Measurements from ENCODE around the gene PREB.

Gene PREB

DNA sequence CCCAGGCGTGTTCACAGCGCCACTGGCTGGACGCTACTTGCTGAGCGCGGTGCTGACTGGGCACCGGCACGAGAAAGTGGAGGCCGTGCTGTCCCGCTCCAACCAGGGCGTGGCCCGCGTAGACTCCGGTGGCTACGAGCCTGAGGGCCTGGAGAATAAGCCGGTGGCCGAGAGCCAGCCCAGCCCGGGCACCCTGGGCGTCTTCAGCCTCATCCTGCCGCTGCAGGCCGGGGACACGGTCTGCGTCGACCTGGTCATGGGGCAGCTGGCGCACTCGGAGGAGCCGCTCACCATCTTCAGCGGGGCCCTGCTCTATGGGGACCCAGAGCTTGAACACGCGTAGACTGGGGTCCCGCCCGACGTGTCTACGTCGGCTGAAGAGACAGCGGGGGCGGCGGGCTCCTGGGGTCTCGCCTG, 48.8 kb downstream of the PREB start:
- no peaks in the 10 kb centered on the region for H3K9me3 ChIP-seq (ENCODE audit: insufficient read depth, low read length)
- H3K27me3 ChIP-seq (ENCODE audit: insufficient read depth, insufficient read length): peaks cover 11% of the 10 kb centered on the region
- peak overlapping the region; percentile 90 for H3K9ac ChIP-seq (ENCODE audit: insufficient read length, low read depth)
- H3K36me3 ChIP-seq (ENCODE audit: insufficient read depth, insufficient read length, low read length): no peaks in the 10 kb centered on the region
- H3K4me1 ChIP-seq (ENCODE audit: insufficient read depth, insufficient read length): peaks cover 8% of the 10 kb centered on the region
- DNase-seq (ENCODE audit: low read depth, low spot score): peak; percentile 43
- no peak for TF ChIP-seq ZNF274 (IDR thresholded peaks at IDR 0.05; ENCODE audit: low read depth, low read length)
- TF ChIP-seq SUZ12 (IDR thresholded peaks at IDR 0.05; ENCODE audit: extremely low read depth, insufficient read depth, insufficient read length): no peak
- no peak for TF ChIP-seq YY1 (IDR thresholded peaks at IDR 0.05; ENCODE audit: insufficient read depth, insufficient read length)
- peak overlapping the region; percentile 61 for H3K4me3 ChIP-seq (ENCODE audit: insufficient read length, low read depth)

- no peak for DNase-seq (ENCODE audit: low read depth, low spot score)
- Histone ChIP-seq H3K9ac (ENCODE audit: insufficient read length, low read depth) (peak overlapping the region; percentile 90), H3K4me1 (ENCODE audit: insufficient read depth, insufficient read length) (peaks cover 8% of the 10 kb centered on the region), H3K27me3 (ENCODE audit: insufficient read depth, insufficient read length) (peaks cover 11% of the 10 kb centered on the region), H3K9me3 (ENCODE audit: insufficient read depth, low read length) (no peaks in the 10 kb centered on the region), H3K4me3 (ENCODE audit: insufficient read length, low read depth) (peak overlapping the region; percentile 61), H3K36me3 (ENCODE audit: insufficient read depth, insufficient read length, low read length) (no peaks in the 10 kb centered on the region)
- TF ChIP-seq YY1 (IDR thresholded peaks at IDR 0.05; ENCODE audit: insufficient read depth, insufficient read length) (no peak), ZNF274 (IDR thresholded peaks at IDR 0.05; ENCODE audit: low read depth, low read length) (no peak), SUZ12 (IDR thresholded peaks at IDR 0.05; ENCODE audit: extremely low read depth, insufficient read depth, insufficient read length) (no peak)
These were observed 49.3 kb downstream of the PREB start for GRCh38 chr2:27085062-27085672.

DNA sequence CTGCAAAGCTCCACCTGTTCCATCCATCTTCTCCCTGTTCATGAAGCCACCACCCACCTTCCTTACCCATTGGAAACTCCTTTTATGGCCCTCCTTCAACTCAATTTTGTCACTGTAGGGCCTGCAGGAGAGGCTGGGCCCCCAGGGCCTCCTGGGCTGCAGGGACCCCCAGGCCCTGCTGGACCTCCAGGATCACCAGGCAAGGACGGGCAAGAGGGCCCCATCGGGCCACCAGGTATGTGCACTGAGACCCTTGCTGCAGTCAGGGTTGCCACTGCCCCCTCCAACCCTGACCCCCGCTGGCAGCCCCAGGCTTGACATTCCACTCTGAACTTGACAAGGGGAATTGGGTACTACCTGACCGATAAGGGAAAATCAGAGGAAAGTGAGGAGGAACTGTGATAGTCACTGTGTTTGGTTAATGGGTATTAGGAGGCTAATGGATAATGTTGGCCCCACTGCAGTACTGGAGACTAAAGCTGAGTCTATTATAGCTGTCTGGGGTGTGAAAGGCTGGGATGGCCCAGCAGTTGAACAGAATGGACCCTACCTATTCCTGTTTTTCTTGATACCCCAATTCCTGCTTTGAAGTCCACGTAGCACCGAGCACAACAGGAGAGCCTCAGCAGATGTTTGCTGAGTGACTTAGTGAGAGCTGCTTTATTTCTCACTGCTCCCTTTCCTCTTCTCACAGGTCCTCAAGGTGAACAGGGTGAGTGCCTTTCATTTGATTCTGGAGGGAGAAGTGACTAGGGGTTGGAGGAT, 50.0 kb downstream of the PREB start:
- Histone ChIP-seq H3K9me3 (ENCODE audit: insufficient read depth, low read length) (no peaks in the 10 kb centered on the region), H3K9ac (ENCODE audit: insufficient read length, low read depth) (no peak overlapping the region), H3K36me3 (ENCODE audit: insufficient read depth, insufficient read length, low read length) (no peaks in the 10 kb centered on the region), H3K27me3 (ENCODE audit: insufficient read depth, insufficient read length) (peaks cover 11% of the 10 kb centered on the region), H3K4me3 (ENCODE audit: insufficient read length, low read depth) (no peak overlapping the region), H3K4me1 (ENCODE audit: insufficient read depth, insufficient read length) (peaks cover 8% of the 10 kb centered on the region)
- TF ChIP-seq SUZ12 (IDR thresholded peaks at IDR 0.05; ENCODE audit: extremely low read depth, insufficient read depth, insufficient read length) (no peak), YY1 (IDR thresholded peaks at IDR 0.05; ENCODE audit: insufficient read depth, insufficient read length) (no peak)
- no peak for DNase-seq (ENCODE audit: low read depth, low spot score)

GRCh38 chr2:27083410-27084296, 50.8 kb downstream of the PREB start:
- no peak for DNase-seq (ENCODE audit: low read depth, low spot score)
- peaks cover 11% of the 10 kb centered on the region for H3K27me3 ChIP-seq (ENCODE audit: insufficient read depth, insufficient read length)
- TF ChIP-seq YY1 (IDR thresholded peaks at IDR 0.05; ENCODE audit: insufficient read depth, insufficient read length) (no peak), SUZ12 (IDR thresholded peaks at IDR 0.05; ENCODE audit: extremely low read depth, insufficient read depth, insufficient read length) (no peak), ZNF274 (IDR thresholded peaks at IDR 0.05; ENCODE audit: low read depth, low read length) (no peak)
- no peak overlapping the region for H3K4me3 ChIP-seq (ENCODE audit: insufficient read length, low read depth)
- peaks cover 8% of the 10 kb centered on the region for H3K4me1 ChIP-seq (ENCODE audit: insufficient read depth, insufficient read length)
- no peaks in the 10 kb centered on the region for H3K36me3 ChIP-seq (ENCODE audit: insufficient read depth, insufficient read length, low read length)
- no peaks in the 10 kb centered on the region for H3K9me3 ChIP-seq (ENCODE audit: insufficient read depth, low read length)
- H3K9ac ChIP-seq (ENCODE audit: insufficient read length, low read depth): peak overlapping the region; percentile 50

- Histone ChIP-seq H3K9ac (ENCODE audit: insufficient read length, low read depth) (peak overlapping the region; percentile 50), H3K4me1 (ENCODE audit: insufficient read depth, insufficient read length) (peaks cover 11% of the 10 kb centered on the region)
- TF ChIP-seq SUZ12 (IDR thresholded peaks at IDR 0.05; ENCODE audit: extremely low read depth, insufficient read depth, insufficient read length) (no peak), ZNF274 (IDR thresholded peaks at IDR 0.05; ENCODE audit: low read depth, low read length) (no peak), YY1 (IDR thresholded peaks at IDR 0.05; ENCODE audit: insufficient read depth, insufficient read length) (no peak)
These were observed 51.5 kb downstream of the PREB start for GRCh38 chr2:27082773-27083409.

DNA sequence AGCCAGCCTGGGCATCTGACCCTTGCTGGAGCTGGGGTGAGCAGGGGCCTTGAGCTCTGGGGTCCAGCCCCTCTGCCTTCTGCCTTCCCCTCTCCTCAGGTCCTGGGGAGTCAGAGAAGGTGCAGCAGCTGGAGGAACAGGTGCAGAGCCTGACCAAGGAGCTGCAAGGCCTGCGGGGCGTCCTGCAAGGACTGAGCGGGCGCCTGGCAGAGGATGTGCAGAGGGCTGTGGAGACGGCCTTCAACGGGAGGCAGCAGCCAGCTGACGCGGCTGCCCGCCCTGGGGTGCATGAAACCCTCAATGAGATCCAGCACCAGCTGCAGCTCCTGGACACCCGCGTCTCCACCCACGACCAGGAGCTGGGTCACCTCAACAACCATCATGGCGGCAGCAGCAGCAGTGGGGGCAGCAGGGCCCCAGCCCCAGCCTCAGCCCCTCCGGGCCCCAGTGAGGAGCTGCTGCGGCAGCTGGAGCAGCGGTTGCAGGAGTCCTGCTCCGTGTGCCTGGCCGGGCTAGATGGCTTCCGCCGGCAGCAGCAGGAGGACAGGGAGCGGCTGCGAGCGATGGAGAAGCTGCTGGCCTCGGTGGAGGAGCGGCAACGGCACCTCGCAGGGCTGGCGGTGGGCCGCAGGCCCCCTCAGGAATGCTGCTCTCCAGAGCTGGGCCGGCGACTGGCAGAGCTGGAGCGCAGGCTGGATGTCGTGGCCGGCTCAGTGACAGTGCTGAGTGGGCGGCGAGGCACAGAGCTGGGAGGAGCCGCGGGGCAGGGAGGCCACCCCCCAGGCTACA, 52.3 kb downstream of the PREB start:
- Histone ChIP-seq H3K27me3 (ENCODE audit: insufficient read depth, insufficient read length) (peaks cover 5% of the 10 kb centered on the region), H3K4me3 (ENCODE audit: insufficient read length, low read depth) (no peak overlapping the region), H3K36me3 (ENCODE audit: insufficient read depth, insufficient read length, low read length) (no peaks in the 10 kb centered on the region), H3K9ac (ENCODE audit: insufficient read length, low read depth) (peak overlapping the region; percentile 32), H3K4me1 (ENCODE audit: insufficient read depth, insufficient read length) (peaks cover 10% of the 10 kb centered on the region), H3K9me3 (ENCODE audit: insufficient read depth, low read length) (no peaks in the 10 kb centered on the region)
- TF ChIP-seq YY1 (IDR thresholded peaks at IDR 0.05; ENCODE audit: insufficient read depth, insufficient read length) (no peak), SUZ12 (IDR thresholded peaks at IDR 0.05; ENCODE audit: extremely low read depth, insufficient read depth, insufficient read length) (no peak), ZNF274 (IDR thresholded peaks at IDR 0.05; ENCODE audit: low read depth, low read length) (no peak)
- DNase-seq (ENCODE audit: low read depth, low spot score): no peak

More at GRCh38 chr2:27082773-27083409, 51.5 kb downstream of the PREB start:
- Histone ChIP-seq H3K4me3 (ENCODE audit: insufficient read length, low read depth) (no peak overlapping the region), H3K36me3 (ENCODE audit: insufficient read depth, insufficient read length, low read length) (no peaks in the 10 kb centered on the region), H3K9me3 (ENCODE audit: insufficient read depth, low read length) (no peaks in the 10 kb centered on the region), H3K27me3 (ENCODE audit: insufficient read depth, insufficient read length) (peaks cover 11% of the 10 kb centered on the region)
- DNase-seq (ENCODE audit: low read depth, low spot score): no peak
